Panc1 (cell line): ENCODE data around the gene PPFIA4.

Experiments
- CTCF ChIP-seq: fragments of 450-650 bp; IDR thresholded peaks from 2 replicates; pipeline ENCODE4 v1.5.1; 2017; ENCODE audit warnings: mild to moderate bottlenecking
- POLR2AphosphoS5 ChIP-seq: IDR thresholded peaks from 2 replicates; pipeline ENCODE4 v1.6.1; 2012; ENCODE audit warnings: mild to moderate bottlenecking, low read depth, low read length, moderate library complexity
- REST ChIP-seq, 2 experiments: IDR thresholded peaks; 2 replicates each; pipeline ENCODE4 v1.6.1; 2011 to 2012; ENCODE audit warnings: low read depth in 2 of 2, control low read depth in 1 of 2, low read length in 1 of 2, mild to moderate bottlenecking in 1 of 2, moderate library complexity in 1 of 2; ENCODE audit not compliant: insufficient read depth in 1 of 2
- SIN3A ChIP-seq: IDR thresholded peaks from 2 replicates; pipeline ENCODE4 v1.6.1; 2012; ENCODE audit warnings: low read depth, mild to moderate bottlenecking, low read length, moderate library complexity, borderline replicate concordance; ENCODE audit not compliant: insufficient read depth
- TCF7L2 ChIP-seq: IDR thresholded peaks from 2 replicates; pipeline ENCODE4 v1.6.1; 2011; ENCODE audit warnings: mild to moderate bottlenecking, low read depth, low read length, inconsistent platforms

- no peak for TF ChIP-seq POLR2AphosphoS5
- TF ChIP-seq CTCF, result no peak
- no peak for TF ChIP-seq REST (IDR thresholded peaks at IDR 0.05; ENCODE audit: insufficient read depth in 1 of 2, low read depth in 2 of 2, low read length in 1 of 2)
- TF ChIP-seq SIN3A, result no peak
- no peak for TF ChIP-seq TCF7L2
These were observed 19.7 kb downstream of the PPFIA4 start for GRCh38 chr1:203045821-203046594.
